HEK293 (cell line): Measurements from ENCODE around the gene GPR157.

Source experiments
- CTCF ChIA-PET: fragments of 350-600 bp; formaldehyde crosslinking; extraction: SDS; loops from one replicate; lab custom pipeline; 2021; ENCODE audit warnings: antibody characterized with exemption; lab: Yijun Ruan, JAX
- POLR2A ChIA-PET: fragments of 300-600 bp; formaldehyde crosslinking; extraction: SDS; loops from one replicate; lab custom pipeline; 2020; ENCODE audit warnings: antibody characterized with exemption, inconsistent platforms; lab: Yijun Ruan, JAX
- H3K27ac ChIP-seq: fragments of 200-500 bp; sonication (Bioruptor generic); 2 replicates; pipeline ENCODE4 v1.5.1; 2014; ENCODE audit warnings: low read depth, low read length, control low read depth, inconsistent platforms; ENCODE audit errors: extremely low read depth
- H3K36me3 ChIP-seq, 2 experiments: fragments of 200-500 bp in 1 of 2; sonication (Bioruptor generic) in 1 of 2; 1 replicate in 1 of 2; 2 replicates in 1 of 2; pipeline ENCODE4 v1.5.1; 2014 to 2017; ENCODE audit warnings: inconsistent platforms in 2 of 2, low read length in 2 of 2; ENCODE audit not compliant: control insufficient read depth in 2 of 2, insufficient read depth in 1 of 2
- H3K4me1 ChIP-seq: fragments of 200-500 bp; sonication (Bioruptor generic); 2 replicates; pipeline ENCODE4 v1.5.1; 2014; ENCODE audit warnings: mild to moderate bottlenecking, low read length, inconsistent platforms; ENCODE audit not compliant: control insufficient read depth, insufficient read depth
- H3K4me3 ChIP-seq: 2 replicates; pipeline ENCODE4 v1.5.1; 2011; ENCODE audit warnings: low read depth, mild to moderate bottlenecking, control low read depth, low read length, moderate library complexity
- H3K9me3 ChIP-seq: fragments of 200-500 bp; sonication (Bioruptor generic); 2 replicates; pipeline ENCODE4 v1.5.1; 2014; ENCODE audit warnings: low read depth, low read length, inconsistent platforms; ENCODE audit not compliant: control insufficient read depth, insufficient read depth
- OSR2 ChIP-seq: fragments of 450-650 bp; formaldehyde crosslinking; IDR thresholded peaks from 2 replicates; pipeline ENCODE4 v1.5.1; 2016; ENCODE audit warnings: missing biosample characterization, missing genetic modification characterization
- ZBTB20 ChIP-seq: fragments of 450-650 bp; formaldehyde crosslinking; IDR thresholded peaks from 2 replicates; pipeline ENCODE4 v1.5.1; 2016; ENCODE audit warnings: missing biosample characterization, missing genetic modification characterization
- ZFP69B ChIP-seq: fragments of 450-650 bp; formaldehyde crosslinking; IDR thresholded peaks from 2 replicates; pipeline ENCODE4 v1.5.1; 2016; ENCODE audit warnings: missing biosample characterization, missing genetic modification characterization
- ZNF16 ChIP-seq: fragments of 450-650 bp; formaldehyde crosslinking; IDR thresholded peaks from 2 replicates; pipeline ENCODE4 v1.5.1; 2016; ENCODE audit warnings: low read depth, missing biosample characterization, missing genetic modification characterization
- ZNF341 ChIP-seq: fragments of 450-650 bp; formaldehyde crosslinking; IDR thresholded peaks from 2 replicates; pipeline ENCODE4; 2016; ENCODE audit warnings: low read depth, missing biosample characterization, missing genetic modification characterization
- ZNF394 ChIP-seq: fragments of 450-650 bp; formaldehyde crosslinking; IDR thresholded peaks from 2 replicates; pipeline ENCODE4 v1.5.1; 2016; ENCODE audit warnings: missing biosample characterization, missing genetic modification characterization, mild to moderate bottlenecking, moderate library complexity, borderline replicate concordance
- ZNF433 ChIP-seq: fragments of 450-650 bp; formaldehyde crosslinking; IDR thresholded peaks from 2 replicates; pipeline ENCODE4 v1.5.1; 2016; ENCODE audit warnings: missing biosample characterization, missing genetic modification characterization, low read depth
- ZNF544 ChIP-seq: fragments of 450-650 bp; formaldehyde crosslinking; IDR thresholded peaks from 2 replicates; pipeline ENCODE4 v1.5.0; 2017; ENCODE audit warnings: missing biosample characterization, missing genetic modification characterization
- ZNF560 ChIP-seq: fragments of 450-650 bp; formaldehyde crosslinking; IDR thresholded peaks from 2 replicates; pipeline ENCODE4 v1.5.1; 2017; ENCODE audit warnings: missing biosample characterization, missing genetic modification characterization, borderline replicate concordance
- ZNF624 ChIP-seq: fragments of 450-650 bp; formaldehyde crosslinking; IDR thresholded peaks from 2 replicates; pipeline ENCODE4 v1.5.1; 2017; ENCODE audit warnings: missing biosample characterization, missing genetic modification characterization
- ZNF629 ChIP-seq: fragments of 450-650 bp; formaldehyde crosslinking; IDR thresholded peaks from 2 replicates; pipeline ENCODE4 v1.5.1; 2017; ENCODE audit warnings: missing biosample characterization, missing genetic modification characterization
- ZNF658 ChIP-seq: fragments of 450-650 bp; formaldehyde crosslinking; IDR thresholded peaks from 2 replicates; pipeline ENCODE4; 2016; ENCODE audit warnings: missing biosample characterization, missing genetic modification characterization
- ZNF660 ChIP-seq: fragments of 450-650 bp; IDR thresholded peaks from 2 replicates; pipeline ENCODE4 v1.5.1; 2018; ENCODE audit warnings: missing biosample characterization, mild to moderate bottlenecking, missing genetic modification characterization
- TF ChIP-seq, protein P1 (sequence below): fragments of 450-650 bp; formaldehyde crosslinking; IDR thresholded peaks from 2 replicates; pipeline ENCODE4 v1.5.1; 2016; ENCODE audit warnings: missing biosample characterization, missing genetic modification characterization
- TF ChIP-seq, protein P2 (sequence below): fragments of 450-650 bp; formaldehyde crosslinking; IDR thresholded peaks from 2 replicates; pipeline ENCODE4 v1.5.1; 2016; ENCODE audit warnings: missing biosample characterization, missing genetic modification characterization

Gene GPR157

DNA sequence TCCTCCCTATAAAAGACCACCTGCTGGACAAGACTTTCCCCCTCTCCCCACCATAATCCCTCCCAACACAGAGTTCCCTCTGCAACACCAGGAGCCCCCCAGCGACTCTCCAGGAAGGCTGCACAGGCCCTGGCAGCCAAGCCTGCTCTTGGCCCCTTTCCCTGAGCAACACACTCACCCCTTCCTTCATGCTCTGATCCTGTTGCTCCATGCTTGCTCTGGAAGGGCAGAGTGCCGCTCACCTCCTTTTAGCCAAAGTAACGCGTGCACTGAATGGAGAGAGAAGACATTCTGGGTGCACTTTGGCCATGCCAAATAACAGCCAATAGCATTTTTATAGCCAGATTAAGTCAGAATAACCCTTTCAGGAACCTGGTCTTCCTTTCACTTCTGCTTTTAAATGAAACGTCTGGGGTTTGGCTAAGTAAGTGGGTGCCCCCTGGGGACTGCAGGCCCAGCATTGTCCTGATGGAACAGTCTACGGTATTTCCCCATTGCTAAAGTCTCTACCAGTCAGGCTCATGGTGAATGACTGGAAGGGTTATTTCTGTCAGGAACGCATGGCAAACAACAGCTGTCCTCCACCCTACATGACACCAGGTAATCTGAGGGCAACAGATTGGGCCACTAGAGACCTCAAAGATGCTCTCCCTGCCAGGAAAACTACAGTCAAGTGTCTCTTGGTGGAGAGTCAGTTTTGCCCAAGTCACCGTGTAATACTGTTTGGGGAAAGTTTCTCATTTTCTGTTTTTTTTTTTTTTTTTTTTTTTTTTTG is 59.4 kb downstream of the GPR157 start, which contains the start of gene SLC2A5 (continued):
- TF ChIP-seq ZNF341 (tag by site-specific recombination) (peak; percentile 66; the same call in 1 of the 2 replicates), ZBTB20 (no peak)

GRCh38 chr1:9068981-9069325 is 59.9 kb downstream of the GPR157 start:
- no peak overlapping the region for H3K4me3 ChIP-seq
- ChIA-PET CTCF (no interaction called here), POLR2A (no interaction called here)
- no peak overlapping the region for H3K27ac ChIP-seq
- no peaks in the 10 kb centered on the region for H3K4me1 ChIP-seq
- TF ChIP-seq ZNF629: no peak
- no peak for TF ChIP-seq ZNF660 (tag by site-specific recombination)
- no peak for TF ChIP-seq ZNF658
- TF ChIP-seq ZNF16 (tag by site-specific recombination): no peak
- no peak for TF ChIP-seq ZNF624 (tag by site-specific recombination)
- no peak for TF ChIP-seq ZNF433 (tag by site-specific recombination)
- TF ChIP-seq, protein P1, sequence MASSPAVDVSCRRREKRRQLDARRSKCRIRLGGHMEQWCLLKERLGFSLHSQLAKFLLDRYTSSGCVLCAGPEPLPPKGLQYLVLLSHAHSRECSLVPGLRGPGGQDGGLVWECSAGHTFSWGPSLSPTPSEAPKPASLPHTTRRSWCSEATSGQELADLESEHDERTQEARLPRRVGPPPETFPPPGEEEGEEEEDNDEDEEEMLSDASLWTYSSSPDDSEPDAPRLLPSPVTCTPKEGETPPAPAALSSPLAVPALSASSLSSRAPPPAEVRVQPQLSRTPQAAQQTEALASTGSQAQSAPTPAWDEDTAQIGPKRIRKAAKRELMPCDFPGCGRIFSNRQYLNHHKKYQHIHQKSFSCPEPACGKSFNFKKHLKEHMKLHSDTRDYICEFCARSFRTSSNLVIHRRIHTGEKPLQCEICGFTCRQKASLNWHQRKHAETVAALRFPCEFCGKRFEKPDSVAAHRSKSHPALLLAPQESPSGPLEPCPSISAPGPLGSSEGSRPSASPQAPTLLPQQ: no peak
- no peak for TF ChIP-seq ZNF544 (tag by site-specific recombination)
- TF ChIP-seq ZNF560 (tag by site-specific recombination): no peak
- TF ChIP-seq ZFP69B: no peak
- no peak for TF ChIP-seq ZNF394 (tag by site-specific recombination)
- no peaks in the 10 kb centered on the region for H3K9me3 ChIP-seq
- no peaks in the 10 kb centered on the region for H3K36me3 ChIP-seq

DNA sequence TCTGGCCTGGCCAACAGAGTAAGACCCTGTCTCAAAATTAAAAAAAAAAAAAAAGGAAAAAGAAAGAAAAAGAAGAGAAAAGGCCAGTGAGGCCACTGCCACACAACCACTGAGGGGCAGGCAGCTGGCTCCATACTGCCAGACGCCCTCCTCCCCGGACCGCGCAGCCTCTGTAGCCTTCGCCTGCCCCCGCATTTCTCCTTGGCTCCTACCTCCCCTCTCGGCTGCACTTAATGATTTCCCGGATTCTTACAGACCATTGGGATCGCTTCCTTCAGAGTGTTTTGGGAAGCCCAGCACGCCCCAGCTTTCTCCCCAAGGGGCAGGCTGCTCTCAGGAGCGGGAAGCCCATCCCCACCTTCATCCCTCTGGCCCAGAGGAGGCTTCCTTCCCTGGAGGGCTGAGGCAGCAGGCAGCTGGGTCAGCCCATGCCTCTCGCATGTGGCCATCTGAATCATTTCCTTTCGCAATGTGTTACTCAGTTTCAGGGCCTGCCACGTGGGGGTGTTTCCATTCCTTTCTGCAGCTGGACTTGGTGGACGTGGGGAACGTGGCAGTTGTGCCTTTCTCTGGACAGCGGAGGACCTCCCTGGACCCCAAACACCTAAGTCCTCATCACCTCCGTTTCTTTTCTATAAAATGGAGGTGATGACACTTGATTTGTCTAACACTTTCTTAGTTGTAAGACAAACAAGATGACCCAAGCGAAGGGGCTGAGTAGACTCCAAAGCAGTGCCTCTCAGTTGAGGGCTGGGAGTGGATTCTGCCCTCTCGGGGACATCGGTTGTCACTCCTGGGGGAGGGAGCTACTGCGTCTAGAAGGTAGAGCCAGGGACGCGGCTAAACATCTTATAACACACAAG is 61.7 kb downstream of the GPR157 start:
- POLR2A ChIA-PET: no interaction called here
- Histone ChIP-seq H3K4me1 (no peaks in the 10 kb centered on the region), H3K36me3 (no peaks in the 10 kb centered on the region), H3K9me3 (no peaks in the 10 kb centered on the region), H3K4me3 (no peak overlapping the region), H3K27ac (no peak overlapping the region)
- TF ChIP-seq OSR2 (tag by site-specific recombination): no peak
- TF ChIP-seq, protein P2, sequence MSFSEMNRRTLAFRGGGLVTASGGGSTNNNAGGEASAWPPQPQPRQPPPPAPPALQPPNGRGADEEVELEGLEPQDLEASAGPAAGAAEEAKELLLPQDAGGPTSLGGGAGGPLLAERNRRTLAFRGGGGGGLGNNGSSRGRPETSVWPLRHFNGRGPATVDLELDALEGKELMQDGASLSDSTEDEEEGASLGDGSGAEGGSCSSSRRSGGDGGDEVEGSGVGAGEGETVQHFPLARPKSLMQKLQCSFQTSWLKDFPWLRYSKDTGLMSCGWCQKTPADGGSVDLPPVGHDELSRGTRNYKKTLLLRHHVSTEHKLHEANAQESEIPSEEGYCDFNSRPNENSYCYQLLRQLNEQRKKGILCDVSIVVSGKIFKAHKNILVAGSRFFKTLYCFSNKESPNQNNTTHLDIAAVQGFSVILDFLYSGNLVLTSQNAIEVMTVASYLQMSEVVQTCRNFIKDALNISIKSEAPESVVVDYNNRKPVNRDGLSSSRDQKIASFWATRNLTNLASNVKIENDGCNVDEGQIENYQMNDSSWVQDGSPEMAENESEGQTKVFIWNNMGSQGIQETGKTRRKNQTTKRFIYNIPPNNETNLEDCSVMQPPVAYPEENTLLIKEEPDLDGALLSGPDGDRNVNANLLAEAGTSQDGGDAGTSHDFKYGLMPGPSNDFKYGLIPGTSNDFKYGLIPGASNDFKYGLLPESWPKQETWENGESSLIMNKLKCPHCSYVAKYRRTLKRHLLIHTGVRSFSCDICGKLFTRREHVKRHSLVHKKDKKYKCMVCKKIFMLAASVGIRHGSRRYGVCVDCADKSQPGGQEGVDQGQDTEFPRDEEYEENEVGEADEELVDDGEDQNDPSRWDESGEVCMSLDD (tag by site-specific recombination): no peak
- CTCF ChIA-PET: interaction anchor here (0.5 kb wide), 1 partner anchor 130 kb away, joined by 3 read pairs; no protein-coding TSS in a partner anchor
